Stimulated activated CD4-positive, alpha-beta T cell treated with anti-CD3 and anti-CD28 coated beads, Interleukin-2, amount 100 ng/mL, for 48 hours (primary cell): ENCODE results near the gene ECEL1.

ENCODE experiments used
- DNase-seq, 2 donors: peaks; one replicate each; pipeline ENCODE4 v3.0.0-alpha.2; 2020

Gene ECEL1

GRCh38 chr2:232521959-232522622, 34.5 kb upstream of the ECEL1 start:
- DNase-seq, result peak; percentile 63 to 81

DNA sequence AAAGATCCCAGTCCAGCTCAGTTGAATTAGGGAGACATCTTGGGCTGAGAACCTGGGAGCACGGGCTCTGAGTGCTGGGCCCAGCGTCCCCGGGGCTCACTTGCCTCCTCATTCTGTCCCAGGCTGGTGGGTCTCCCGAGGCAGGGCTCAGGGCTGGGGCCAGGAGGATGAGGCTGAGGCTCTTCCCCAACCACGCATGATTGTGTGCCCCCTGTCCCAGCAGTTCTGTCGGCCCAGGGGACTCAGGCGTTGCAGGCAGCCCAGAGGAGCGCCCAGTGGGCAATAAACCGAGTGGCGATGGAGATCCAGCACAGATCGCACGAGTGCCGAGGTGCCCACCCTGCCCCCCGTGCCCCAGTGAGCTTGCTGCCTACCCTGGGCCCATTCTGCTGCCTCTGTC, 33.5 kb upstream of the ECEL1 start:
- DNase-seq, result no peak

- no peak for DNase-seq
These were observed 32.9 kb upstream of the ECEL1 start for GRCh38 chr2:232520489-232520888.

DNA sequence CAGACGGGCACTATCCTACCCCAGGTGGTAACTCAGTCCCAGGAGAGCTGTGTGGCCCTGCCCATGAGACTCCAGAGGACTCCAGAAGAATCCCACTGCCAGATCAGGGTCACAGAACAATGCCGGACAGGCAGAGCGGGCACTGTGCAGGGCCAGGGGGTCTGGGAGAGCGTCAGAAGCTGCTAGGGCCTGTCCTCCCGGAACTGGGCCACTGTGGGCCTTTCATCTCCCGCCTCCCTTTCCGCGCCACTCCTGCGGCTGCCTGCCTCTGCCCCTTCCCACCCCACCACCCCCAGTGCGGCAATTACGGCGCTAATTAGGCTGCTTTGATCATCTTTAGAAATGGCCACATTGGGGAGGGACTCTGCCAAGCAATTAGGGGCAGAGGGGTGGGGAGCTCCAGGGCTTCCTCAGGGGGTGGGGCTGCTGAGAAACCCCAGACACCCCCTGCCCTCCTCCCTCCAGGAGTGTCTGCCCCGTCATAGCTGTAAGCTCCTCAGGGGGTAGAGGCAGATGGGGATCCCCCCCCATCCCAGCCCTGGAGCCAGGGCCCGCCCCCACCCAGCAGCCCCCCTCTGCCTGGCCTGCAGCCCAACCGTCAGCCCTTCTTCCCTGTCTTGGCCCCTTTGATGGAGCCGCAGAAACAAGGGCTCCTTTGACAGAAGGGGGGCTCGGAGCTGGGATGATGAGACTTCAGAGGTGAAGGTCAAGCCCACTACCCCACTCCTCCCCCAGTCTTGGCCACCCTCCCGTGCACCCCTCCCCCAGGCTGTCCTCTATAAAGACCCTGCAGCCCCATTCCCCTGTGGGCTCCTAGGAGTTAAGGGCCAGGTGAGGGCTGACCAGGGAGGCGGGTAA, 32.2 kb upstream of the ECEL1 start, which contains the start of gene PRSS56:
PRSS56 (plus strand) TSS at position 808 of the 858 bp plus-strand sequence. CDS start 211 bp downstream, outside the sequence.
- no peak for DNase-seq

- DNase-seq, result no peak
These were observed 31.2 kb upstream of the ECEL1 start for GRCh38 chr2:232518844-232519243.

GRCh38 chr2:232516551-232516950, 28.9 kb upstream of the ECEL1 start:
- DNase-seq, result no peak

DNA sequence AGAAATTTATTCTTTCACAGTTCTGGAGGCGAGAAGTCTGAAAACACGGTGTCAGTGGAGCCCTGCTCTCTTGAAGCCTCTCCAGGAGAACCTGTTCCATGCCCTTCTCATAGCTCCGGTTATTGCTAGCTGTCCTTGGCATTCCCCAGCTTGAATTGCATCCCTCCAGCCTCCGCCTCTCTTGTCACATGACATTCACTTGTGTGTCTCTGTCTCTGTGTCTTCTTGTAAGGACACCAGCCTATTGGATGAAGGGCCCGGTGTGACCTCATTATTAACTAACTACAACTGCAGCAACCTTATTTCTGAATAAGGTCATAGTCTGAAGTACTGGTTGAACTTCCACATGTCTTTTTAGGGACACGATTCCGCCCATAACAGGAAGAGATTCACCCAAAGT, 28.0 kb upstream of the ECEL1 start:
- DNase-seq, result no peak

- DNase-seq, result no peak
These were observed 25.7 kb upstream of the ECEL1 start for GRCh38 chr2:232513353-232513752.

- no peak for DNase-seq
These were observed 25.0 kb upstream of the ECEL1 start for GRCh38 chr2:232512602-232513001.

DNA sequence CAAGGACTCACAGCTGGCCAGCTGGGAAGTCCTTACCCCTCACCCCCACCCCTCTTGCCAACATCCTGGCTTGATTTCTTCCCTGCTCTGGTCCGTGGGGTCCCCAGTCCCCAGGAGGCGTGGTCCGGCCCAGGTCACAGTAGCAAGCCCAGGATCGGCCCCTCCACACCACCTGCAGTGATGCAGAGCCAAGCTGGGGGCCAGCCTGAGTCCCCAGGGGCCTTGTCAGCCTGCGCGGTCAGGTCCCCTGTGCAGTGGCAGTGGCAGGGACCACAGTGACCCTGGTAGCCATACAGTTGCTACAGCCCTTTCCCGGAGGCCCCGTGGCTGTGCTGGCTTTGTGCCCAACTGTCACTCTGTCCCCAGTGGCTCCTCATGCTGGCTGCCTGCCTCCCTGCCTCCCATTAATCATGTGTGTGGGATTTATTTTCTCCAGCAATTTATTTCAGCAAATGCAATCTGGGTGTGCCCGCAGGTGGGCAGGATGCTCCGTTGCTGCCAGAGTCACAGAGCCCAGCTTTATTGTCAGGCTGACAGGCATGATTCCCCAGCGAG, 23.8 kb upstream of the ECEL1 start:
- no peak for DNase-seq

DNA sequence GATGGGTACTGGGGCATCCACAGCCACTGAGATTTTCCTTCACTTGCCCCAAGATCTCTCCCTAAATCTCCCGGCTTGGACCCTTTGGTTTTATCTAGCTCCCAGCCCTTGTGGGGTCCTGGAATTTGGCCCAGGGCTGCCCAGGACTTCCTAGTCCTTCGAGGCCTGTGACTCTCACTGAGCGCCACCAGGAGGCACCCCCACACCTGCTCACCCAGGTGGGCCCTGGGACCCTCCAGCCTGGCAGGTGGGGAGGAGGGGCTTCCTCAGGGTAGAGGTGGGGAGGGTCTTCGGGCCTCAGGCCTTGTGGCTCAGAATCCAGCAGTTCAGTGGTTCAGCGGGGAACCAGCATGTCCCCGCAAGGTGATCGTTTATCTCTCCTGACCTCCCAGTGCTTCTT, 20.6 kb upstream of the ECEL1 start:
- DNase-seq, result no peak

DNA sequence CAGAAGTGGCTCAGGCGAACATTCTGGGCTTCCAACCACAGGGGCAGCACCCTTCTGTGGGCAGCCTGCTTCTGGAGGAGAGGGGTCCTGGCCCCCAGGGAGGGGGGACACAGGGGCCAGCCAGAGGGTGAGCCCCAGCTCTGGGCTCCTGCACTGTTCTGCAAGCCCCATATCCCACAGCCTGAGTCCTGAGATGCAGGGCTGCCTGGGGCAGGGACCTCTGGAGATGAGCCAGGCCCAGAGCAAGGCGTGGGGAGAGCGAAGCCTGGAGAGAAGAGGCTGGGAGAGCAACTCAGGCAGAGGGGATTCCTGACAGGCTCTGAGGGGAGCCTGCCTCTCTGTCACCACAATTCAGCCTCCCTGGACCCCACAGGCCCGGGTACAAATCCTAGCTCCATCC, 19.1 kb upstream of the ECEL1 start:
- no peak for DNase-seq

GRCh38 chr2:232505856-232506255, 18.2 kb upstream of the ECEL1 start:
- DNase-seq, result no peak

DNA sequence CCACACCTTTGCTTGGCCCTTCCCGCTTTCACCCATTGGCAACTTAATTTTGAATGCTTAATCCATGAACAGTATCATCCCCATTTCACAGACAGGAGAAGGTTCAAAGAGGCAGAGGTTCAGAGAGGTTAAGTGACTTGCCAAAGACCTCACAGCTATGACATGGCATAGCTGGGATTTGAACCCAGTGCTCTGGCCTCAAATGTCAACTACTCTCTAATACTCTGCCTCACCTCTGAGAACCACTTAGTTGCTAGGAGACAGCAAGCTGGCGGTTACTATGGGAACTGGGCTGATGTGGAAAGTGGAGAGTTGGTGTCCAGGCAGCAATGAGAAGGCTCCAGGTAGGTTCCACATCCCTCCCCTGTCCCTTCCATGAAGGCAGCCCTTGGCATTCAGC, 16.8 kb upstream of the ECEL1 start:
- no peak for DNase-seq

- DNase-seq, result no peak
These were observed 16.2 kb upstream of the ECEL1 start for GRCh38 chr2:232503809-232504323.

DNA sequence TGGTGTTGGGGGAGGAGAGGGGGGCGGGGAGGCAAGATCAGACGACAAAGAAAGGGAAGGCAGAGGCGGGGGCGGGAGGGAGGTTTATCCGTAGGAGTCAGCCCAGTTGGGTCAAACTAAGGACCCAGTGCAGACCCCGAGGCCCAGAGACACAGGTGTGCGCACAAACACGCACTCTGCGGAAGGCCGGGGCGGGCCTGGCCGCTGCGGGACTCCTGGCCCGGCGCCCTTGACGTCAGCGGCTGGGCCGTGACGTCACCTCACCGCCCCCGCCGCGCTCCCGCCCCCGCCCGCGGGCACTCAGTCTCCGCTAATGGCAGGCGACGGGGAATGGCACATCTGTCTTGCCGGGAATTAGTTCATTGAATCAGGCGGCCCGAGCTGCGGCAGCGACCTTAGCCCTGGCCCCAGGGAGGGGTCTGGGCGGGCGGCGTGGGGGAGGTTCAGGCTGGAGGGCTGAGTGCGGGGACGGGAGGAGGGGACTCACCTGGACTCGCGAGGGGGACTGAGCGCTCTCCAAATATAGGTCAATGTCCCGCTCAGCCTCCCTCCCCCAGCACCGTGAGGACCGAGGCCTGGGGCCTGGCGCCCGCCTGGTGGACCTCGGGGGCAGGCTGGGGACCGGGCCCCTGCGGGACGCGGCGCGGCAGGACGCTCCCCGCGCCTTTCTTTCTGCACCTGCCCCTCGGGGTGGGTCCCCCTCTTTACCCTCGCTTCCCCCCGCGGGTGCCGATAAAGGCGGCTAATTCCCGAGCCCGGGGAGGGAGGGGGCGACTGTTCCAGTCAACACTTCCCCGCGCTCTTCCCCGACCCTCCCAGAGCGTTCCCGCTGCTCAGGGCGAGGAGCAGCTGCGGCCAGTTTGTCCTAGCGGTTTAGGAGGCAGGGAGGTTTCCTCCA, 15.5 kb upstream of the ECEL1 start:
- DNase-seq, result peak; percentile 21 to 34

GRCh38 chr2:232502511-232502910, 14.9 kb upstream of the ECEL1 start:
- no peak for DNase-seq

DNA sequence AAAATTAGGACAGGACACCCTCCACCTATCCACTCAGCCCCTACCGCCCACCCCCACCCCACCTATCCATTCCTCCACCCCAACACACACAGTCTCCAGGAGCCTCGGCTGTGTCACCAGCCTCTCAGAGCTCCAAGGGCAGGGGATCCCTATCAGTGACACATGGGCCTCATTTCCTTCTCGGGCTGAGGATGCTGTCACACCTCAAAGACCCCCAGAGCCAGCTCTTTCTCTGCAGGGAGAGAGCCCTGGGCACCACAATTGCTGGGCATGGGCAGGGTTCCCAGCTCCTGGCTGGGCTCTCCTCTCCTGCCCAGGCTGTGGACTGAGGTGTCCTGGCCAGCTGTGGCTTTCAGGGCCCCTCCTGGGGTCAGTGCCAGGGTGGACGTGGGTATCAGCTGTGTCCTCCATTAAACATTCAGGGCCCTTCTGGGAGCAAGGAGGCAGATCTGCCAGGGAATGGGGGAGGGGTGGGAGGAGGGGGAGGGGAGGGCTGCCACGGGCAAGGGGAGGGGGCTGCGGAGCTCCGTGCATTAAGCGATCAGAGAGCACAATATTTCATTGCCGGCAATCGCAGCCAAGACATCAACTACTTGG, 14.3 kb upstream of the ECEL1 start:
- no peak for DNase-seq

- no peak for DNase-seq
These were observed 13.7 kb upstream of the ECEL1 start for GRCh38 chr2:232501331-232501771.

DNA sequence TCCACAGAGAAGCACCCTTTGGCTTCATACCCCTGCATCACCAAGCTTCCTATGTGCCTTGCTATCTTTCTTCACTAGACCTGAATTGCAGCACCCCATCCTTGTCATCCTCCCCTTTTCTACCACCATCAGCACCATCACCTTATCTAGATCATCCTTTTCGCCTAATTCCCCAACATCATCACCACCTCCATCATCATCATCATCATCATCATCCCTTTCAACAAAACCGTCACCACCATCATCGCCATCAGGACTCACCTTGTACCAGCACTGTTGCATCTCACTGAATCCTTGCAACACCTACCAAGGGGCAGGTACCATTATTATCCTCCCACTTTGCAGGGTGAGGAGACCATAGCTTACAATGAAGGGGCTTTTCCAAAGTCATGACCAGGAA, 10.8 kb upstream of the ECEL1 start:
- no peak for DNase-seq

- DNase-seq, result no peak
These were observed 9.7 kb upstream of the ECEL1 start for GRCh38 chr2:232497348-232497747.
